BLaER1 (cell line): Measurements from ENCODE around the gene GARIN5B.

Source experiments
- H3K27ac ChIP-seq: shearing (Covaris generic); formaldehyde crosslinking; 2 replicates; pipeline ENCODE4 v1.8.1; 2022
- H3K27me3 ChIP-seq: shearing (Covaris generic); formaldehyde crosslinking; 2 replicates; pipeline ENCODE4 v1.8.1; 2022
- H3K36me3 ChIP-seq: shearing (Covaris generic); formaldehyde crosslinking; 2 replicates; pipeline ENCODE4 v1.8.1; 2022
- H3K4me1 ChIP-seq: shearing (Covaris generic); formaldehyde crosslinking; 2 replicates; pipeline ENCODE4 v1.8.1; 2022
- H3K4me2 ChIP-seq: shearing (Covaris generic); formaldehyde crosslinking; 2 replicates; pipeline ENCODE4 v1.8.1; 2022
- H3K4me3 ChIP-seq: shearing (Covaris generic); formaldehyde crosslinking; 2 replicates; pipeline ENCODE4 v1.8.1; 2022
- H3K9ac ChIP-seq: shearing (Covaris generic); formaldehyde crosslinking; 2 replicates; pipeline ENCODE4 v1.8.1; 2022
- H3K9me3 ChIP-seq: shearing (Covaris generic); formaldehyde crosslinking; 2 replicates; pipeline ENCODE4 v1.8.1; 2022
- H4K20me1 ChIP-seq: shearing (Covaris generic); formaldehyde crosslinking; 2 replicates; pipeline ENCODE4 v1.8.1; 2022
- Cebpa-rat ChIP-seq: shearing (Covaris generic); IDR thresholded peaks from 2 replicates; pipeline ENCODE4 v1.8.1; 2022

Gene GARIN5B

DNA sequence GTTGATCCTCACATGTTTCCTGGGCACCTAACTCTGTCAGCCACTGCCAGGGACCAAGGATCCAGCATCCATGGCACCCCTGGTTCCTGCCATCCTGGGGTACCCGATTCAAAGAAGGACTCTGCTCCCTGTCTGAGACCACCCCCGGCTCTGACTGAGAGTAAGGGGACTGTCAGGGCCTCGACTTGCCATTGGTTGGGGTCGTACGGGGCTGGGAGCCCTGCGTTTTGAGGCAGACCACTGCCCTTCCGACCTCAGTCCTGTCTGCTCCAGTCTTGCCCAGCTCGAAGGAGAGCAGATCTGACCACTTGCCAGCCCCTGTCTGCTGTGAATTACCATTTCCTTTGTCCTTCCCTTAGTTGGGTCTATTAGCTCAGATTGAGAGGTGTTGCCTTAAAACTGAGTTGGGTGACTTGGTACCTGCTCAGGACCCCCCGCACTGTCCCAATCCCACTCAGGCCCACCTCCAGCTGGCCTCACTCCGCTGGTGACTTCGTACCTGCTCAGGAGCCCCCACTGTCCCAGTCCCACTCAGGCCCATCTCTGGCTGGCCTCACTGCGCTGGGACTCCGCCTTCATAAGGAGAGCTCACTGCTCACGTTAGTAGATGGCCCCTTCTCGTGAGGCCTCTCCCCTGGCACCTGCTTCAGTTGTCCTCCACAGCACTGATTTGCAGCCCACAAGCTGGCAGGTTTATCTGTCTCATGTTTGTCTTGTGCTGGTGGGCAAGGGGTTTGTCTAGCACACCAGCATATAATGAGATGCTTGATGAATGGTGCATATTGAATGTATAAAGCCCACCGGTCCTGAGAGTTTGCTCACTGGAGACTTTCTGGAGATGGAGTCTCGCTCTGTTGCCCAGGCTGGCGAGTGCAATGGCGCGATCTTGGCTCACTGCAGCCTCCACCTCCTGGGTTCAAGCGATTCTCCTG, 26.6 kb upstream of the GARIN5B start:
- Histone ChIP-seq H3K27me3 (no peaks in the 10 kb centered on the region), H3K4me1 (peaks cover 62% of the 10 kb centered on the region), H3K9me3 (no peaks in the 10 kb centered on the region), H3K4me2 (peak overlapping the region; percentile 96), H3K4me3 (no peak overlapping the region), H3K9ac (peak overlapping the region; percentile 99), H3K36me3 (peaks cover 65% of the 10 kb centered on the region), H3K27ac (no peak overlapping the region), H4K20me1 (peaks cover 87% of the 10 kb centered on the region)
- no peak for TF ChIP-seq Cebpa-rat

DNA sequence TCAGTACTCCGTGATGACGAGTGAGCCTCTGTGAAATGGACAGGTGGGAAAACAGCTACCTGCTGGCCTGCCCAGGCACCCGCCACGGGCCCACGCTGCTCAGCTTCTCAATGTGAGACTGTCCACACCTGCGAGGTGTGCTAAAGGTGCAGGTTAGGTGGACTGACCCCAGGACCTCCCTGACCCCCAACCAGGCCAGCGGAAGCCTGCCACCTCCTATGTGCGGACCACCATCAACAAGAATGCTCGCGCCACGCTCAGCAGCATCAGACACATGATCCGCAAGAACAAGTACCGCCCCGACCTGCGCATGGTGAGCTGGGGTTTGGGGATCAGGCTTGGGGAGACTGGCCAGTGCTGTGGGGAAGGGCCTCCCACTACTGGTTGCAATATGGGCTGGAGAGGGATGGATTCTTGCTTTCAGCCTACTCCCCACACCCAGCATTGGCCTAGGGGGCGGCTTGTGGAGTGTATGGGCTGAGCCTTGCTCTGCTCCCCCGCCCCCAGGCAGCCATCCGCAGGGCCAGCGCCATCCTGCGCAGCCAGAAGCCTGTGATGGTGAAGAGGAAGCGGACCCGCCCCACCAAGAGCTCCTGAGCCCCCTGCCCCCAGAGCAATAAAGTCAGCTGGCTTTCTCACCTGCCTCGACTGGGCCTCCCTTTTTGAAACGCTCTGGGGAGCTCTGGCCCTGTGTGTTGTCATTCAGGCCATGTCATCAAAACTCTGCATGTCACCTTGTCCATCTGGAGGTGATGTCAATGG, 24.9 kb upstream of the GARIN5B start:
- Histone ChIP-seq H3K4me2 (peak overlapping the region; percentile 96), H3K36me3 (peaks cover 65% of the 10 kb centered on the region), H3K27me3 (no peaks in the 10 kb centered on the region), H4K20me1 (peaks cover 72% of the 10 kb centered on the region), H3K9ac (peak overlapping the region; percentile 99), H3K9me3 (no peaks in the 10 kb centered on the region), H3K27ac (no peak overlapping the region; the same call in 1 of the 2 replicates), H3K4me3 (peak overlapping the region; percentile 92), H3K4me1 (peaks cover 73% of the 10 kb centered on the region)
- no peak for TF ChIP-seq Cebpa-rat

DNA sequence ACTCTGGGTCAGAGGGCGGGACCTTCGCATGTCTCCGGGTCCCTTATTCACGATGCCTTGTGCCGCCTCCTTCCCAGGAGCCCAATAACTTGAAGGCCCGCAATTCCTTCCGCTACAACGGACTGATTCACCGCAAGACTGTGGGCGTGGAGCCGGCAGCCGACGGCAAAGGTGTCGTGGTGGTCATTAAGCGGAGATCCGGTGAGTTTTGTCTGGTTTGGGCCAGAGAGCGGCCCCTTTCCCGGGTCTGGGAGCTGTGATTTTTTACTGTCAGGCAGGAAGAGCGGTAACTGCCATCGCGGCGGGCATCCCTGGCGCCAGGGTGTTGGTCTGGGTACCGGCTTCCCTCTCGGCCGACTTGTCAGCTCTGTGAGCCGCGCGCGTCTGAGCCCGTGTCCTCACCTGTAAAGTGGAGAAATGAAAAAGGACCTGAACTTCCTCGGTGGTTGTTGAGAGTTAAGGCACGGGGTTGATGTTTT, 23.5 kb upstream of the GARIN5B start:
- peak overlapping the region; percentile 96 for H3K4me2 ChIP-seq
- peaks cover 52% of the 10 kb centered on the region for H3K36me3 ChIP-seq
- H3K4me3 ChIP-seq = peak overlapping the region; percentile 92
- H3K27ac ChIP-seq = peak overlapping the region; percentile 96
- no peaks in the 10 kb centered on the region for H3K9me3 ChIP-seq
- H3K9ac ChIP-seq = peak overlapping the region; percentile 99
- H4K20me1 ChIP-seq = peaks cover 58% of the 10 kb centered on the region
- peaks cover 76% of the 10 kb centered on the region for H3K4me1 ChIP-seq
- TF ChIP-seq Cebpa-rat = no peak
- H3K27me3 ChIP-seq = no peaks in the 10 kb centered on the region

DNA sequence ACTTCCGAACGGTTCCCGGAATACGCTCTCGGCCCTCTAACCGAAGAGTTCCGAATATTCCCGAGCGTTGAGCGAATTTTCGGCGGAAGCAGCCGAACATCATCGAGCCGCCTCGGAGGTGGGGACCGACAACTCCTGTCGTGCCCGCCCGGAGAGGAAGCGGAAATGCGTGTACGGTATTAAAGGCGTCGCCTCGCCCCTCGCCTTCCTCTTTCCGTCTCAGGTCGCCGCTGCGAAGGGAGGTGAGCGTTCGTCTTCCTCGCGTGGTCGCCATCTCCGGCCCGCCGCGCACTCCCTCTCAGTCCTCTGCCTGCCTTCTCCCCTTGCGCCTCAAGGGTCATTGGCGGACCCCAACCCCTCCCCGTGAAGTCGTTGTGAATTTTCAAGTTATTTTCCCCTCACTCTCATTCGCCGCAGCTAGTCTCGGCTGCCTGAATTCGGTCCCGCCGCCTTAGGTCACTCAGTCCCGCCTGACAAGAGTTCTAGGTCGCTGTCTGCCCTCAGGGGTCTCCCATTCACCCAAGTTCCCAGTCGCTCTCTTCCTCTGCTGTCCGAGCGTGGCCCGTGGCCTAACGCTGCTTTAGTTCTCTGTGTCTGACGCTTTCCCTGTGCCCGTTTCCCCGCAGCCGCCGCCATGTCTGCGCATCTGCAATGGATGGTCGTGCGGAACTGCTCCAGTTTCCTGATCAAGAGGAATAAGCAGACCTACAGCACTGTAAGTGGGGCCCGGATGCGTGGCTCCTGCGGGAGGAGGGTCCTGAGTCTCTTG, 22.8 kb upstream of the GARIN5B start, which contains the start of gene RPL28:
RPL28 (plus strand) TSS at position 209 of the 769 bp plus-strand sequence; CDS start at position 635, 426 bp downstream.
- H3K4me2 ChIP-seq = peak within 1 kb of the TSS; percentile 99
- peaks cover 72% of the 10 kb centered on the region for H3K4me1 ChIP-seq
- no peak for TF ChIP-seq Cebpa-rat
- H3K4me3 ChIP-seq = peak within 1 kb of the TSS; percentile 92
- no peaks in the 10 kb centered on the region for H3K9me3 ChIP-seq
- H3K27me3 ChIP-seq = no peaks in the 10 kb centered on the region
- peak within 1 kb of the TSS; percentile 96 for H3K27ac ChIP-seq
- H4K20me1 ChIP-seq = peaks cover 51% of the 10 kb centered on the region
- peaks cover 46% of the 10 kb centered on the region for H3K36me3 ChIP-seq
- H3K9ac ChIP-seq = peak within 1 kb of the TSS; percentile 99

DNA sequence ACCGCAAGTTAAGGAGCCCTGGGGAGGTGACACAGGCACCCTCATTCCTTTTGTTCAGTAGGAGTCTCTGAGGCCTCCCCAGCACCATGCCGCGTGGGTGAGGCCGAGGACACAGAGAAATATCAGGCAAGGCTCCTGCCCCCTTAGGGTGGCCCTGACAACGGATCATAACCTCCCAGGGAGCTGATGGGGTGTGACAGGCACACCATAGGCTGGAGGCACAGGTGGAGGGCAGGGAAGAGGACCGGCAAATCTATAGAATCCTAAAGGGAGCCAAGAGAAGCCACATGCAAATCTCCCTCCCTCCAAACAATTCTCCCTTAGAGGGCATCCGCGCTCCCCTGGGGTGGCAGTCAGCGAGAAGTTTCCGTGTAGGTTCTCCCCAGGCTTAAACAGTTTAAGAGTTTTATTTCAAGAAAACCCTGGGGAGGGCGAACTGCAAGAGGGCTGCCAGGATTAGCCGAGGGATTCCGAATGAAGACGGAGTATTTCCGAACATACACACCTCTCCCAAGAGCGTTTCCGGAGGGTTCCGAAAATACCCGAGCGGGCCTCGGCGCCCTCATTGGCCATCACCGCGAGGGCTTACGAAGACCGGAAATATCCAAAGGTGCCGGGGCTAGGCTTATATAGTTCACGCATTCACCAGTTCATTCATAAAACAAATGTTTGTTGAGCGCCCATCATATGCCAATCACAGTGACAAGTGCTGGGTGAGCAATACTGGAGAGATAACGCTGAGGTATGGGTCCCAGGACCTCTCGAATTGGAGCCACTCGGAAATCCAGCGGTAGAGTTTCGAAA, 22.1 kb upstream of the GARIN5B start:
- no peaks in the 10 kb centered on the region for H3K9me3 ChIP-seq
- peak overlapping the region; percentile 99 for H3K9ac ChIP-seq
- H3K4me3 ChIP-seq = peak overlapping the region; percentile 92
- H3K4me2 ChIP-seq = peak overlapping the region; percentile 99
- peak overlapping the region; percentile 96 for H3K27ac ChIP-seq
- peaks cover 44% of the 10 kb centered on the region for H4K20me1 ChIP-seq
- H3K27me3 ChIP-seq = no peaks in the 10 kb centered on the region
- TF ChIP-seq Cebpa-rat = no peak
- peaks cover 38% of the 10 kb centered on the region for H3K36me3 ChIP-seq
- H3K4me1 ChIP-seq = peaks cover 64% of the 10 kb centered on the region

DNA sequence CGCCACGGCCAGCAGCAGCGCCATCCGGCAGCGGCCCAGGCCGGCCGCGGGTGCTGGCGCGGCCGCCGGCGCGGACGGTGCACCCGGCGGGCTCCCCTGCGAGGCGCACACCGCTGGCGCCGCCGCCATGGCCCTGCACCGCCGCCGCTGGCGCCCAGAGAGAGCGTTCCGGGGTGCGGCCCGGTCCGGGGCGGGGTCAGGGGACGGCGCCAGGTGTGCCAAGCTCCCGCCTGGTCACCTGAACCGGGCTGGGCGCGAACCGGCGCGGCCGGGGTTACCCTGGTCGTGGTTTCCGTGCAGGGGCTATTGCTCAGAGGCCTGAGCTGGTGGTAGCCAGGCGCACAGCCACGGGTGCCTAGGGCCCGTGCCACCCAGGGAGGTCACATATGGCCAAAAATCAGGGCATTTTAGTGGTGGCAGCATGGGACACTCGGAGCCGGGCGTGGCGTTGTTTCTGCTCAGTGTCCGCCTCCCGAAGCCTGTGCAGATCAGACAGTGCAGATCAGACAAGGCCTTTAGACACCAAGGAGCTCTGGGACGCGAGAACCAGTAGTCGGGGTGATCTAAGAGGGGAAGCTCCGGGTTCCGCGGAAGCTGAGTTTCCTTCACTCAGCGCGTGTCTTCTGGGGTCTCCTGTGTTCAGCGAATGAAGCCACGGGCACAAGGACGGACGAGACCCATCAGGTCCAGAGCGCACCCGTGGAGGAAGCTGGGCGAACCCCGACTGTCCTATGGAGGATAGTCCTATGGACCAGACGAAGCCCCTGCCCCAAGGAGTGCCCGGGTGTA, 21.3 kb upstream of the GARIN5B start, which contains the start of gene TMEM238:
TMEM238 (minus strand) TSS at position 162 of the 789 bp plus-strand sequence; CDS start at position 129, 33 bp downstream.
- H3K4me3 ChIP-seq = peak within 1 kb of the TSS; percentile 92
- peaks cover 36% of the 10 kb centered on the region for H4K20me1 ChIP-seq
- H3K27me3 ChIP-seq = no peaks in the 10 kb centered on the region
- H3K4me2 ChIP-seq = peak within 1 kb of the TSS; percentile 99
- peaks cover 30% of the 10 kb centered on the region for H3K36me3 ChIP-seq
- H3K27ac ChIP-seq = peak within 1 kb of the TSS; percentile 96
- no peaks in the 10 kb centered on the region for H3K9me3 ChIP-seq
- peak within 1 kb of the TSS; percentile 99 for H3K9ac ChIP-seq
- TF ChIP-seq Cebpa-rat = no peak
- peaks cover 56% of the 10 kb centered on the region for H3K4me1 ChIP-seq

DNA sequence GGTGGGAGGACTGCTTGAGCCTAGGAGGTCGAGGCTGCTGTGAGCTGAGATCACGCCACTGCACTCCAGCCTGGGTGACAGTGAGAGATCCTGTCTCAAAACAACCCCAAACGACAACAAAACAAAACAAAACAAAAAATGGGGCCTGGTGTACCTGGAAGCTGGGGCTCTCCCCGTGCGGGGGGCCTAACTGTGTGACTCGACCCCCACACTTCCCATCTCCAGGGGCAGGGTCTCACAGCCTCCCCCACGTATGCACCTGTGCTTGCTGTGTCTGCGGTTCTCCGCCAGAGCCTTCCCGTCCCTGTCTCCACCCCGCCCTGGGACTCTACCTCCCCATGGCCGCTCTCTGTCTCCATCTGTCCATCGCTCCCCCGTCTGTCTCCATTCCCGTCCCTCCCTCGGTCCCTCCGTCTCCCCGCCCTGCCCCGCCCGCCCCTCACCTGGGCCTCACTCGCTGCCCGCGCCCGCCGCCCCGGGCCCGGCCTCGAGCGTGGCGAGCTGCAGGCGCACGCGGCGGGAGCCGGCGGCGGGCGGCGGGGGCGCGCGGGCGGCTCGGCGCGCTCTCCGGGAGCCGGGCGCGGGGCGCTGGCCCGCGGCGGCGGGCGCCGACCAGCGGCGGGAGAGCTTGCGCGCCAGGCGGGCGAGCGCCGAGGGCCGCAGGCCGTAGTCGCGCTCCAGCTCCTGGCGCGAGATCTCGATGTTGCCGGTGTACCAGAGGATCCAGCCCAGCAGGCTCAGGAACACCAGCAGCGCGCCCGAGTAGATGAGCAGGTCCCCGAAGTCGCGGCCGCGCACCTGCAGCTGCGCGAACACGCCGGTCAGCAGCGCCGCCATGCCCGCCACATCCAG, 20.4 kb upstream of the GARIN5B start:
- no peaks in the 10 kb centered on the region for H3K9me3 ChIP-seq

More for the DNA sequence above, 20.4 kb upstream of the GARIN5B start:
- Histone ChIP-seq H3K27me3 (no peaks in the 10 kb centered on the region), H3K27ac (peak overlapping the region; percentile 96), H3K4me1 (peaks cover 48% of the 10 kb centered on the region), H3K4me3 (peak overlapping the region; percentile 92), H3K9ac (peak overlapping the region; percentile 99), H3K36me3 (peaks cover 22% of the 10 kb centered on the region), H4K20me1 (peaks cover 27% of the 10 kb centered on the region), H3K4me2 (peak overlapping the region; percentile 99)
- TF ChIP-seq Cebpa-rat = no peak
